SH-SY5Y (cell line): ENCODE results near the gene JADE3.

ENCODE experiments used
- GATA2 ChIP-seq: IDR thresholded peaks from 2 replicates; pipeline ENCODE4 v1.6.1; 2011; ENCODE audit warnings: mild to moderate bottlenecking, low read depth, low read length
- GATA3 ChIP-seq: IDR thresholded peaks from 2 replicates; pipeline ENCODE4 v1.6.1; 2011; ENCODE audit warnings: low read depth, mild to moderate bottlenecking, low read length, moderate library complexity

JADE3 gene

GRCh38 chrX:46912098-46912602 lies at the start of gene JADE3:
JADE3 (plus strand) TSS chrX:46912421; CDS start chrX:46984895, 72,474 bp downstream.
- no peak for TF ChIP-seq GATA2
- no peak for TF ChIP-seq GATA3

DNA sequence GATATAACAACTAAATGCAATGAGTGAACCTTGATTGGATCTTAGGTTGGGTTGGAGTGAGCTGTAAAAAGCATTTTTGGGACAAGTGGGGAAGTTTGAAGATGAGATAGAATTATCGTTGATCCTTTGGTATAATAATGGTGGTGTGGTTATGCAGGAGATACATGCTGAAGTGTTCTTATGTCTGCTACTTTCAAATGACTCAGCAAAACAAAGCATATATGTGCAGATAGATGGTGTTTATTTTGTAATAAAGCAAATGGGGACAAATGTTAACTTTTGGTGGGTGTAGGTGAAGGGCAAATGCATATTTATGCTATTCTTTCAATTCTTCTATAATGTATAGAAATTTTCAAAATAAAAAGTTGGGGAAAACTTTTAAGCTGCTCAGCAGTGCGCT lies 49.1 kb upstream of the JADE3 start:
- TF ChIP-seq GATA2: no peak
- TF ChIP-seq GATA3: no peak

- TF ChIP-seq GATA3 (no peak), GATA2 (no peak)
Observed at GRCh38 chrX:46864606-46865005, 47.6 kb upstream of the JADE3 start.

DNA sequence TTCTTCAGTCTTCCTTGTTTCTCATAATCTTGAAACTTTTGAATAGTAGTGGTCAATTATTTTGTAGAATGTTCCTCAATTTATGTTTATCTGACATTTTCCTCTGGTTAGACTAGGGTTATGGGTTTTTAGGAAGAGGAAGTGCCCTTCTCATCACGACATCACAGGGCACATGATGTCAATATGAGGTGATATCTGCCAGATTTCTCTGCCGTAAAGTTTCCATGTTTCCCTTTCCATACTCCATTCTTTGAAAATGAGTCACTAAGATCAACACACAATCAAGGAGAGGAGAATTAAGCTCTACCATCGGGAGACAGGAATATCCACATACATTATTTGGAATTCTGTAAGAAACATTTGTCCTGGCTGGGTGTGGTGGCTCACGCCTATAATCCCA lies 46.9 kb upstream of the JADE3 start:
- TF ChIP-seq GATA2: no peak
- TF ChIP-seq GATA3: no peak

DNA sequence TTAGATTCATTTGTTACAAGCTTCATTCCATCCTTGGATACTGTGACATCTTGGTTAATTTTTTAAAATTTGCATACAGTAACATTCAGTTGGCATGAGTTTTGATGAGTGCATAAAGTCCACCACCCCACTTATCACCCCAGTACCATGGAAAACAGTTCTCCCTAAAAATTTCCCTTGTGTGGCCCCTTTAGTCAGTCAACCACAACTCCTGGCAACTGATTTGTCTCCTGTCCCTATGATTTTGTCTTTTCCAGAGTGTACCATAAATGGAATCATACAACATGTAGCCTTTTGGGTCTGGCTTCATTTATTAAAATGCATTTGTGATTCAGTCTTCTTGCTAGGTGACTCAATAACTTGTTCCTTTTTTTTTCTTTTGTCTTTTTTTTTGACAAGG lies 45.5 kb upstream of the JADE3 start:
- no peak for TF ChIP-seq GATA3
- TF ChIP-seq GATA2: no peak

DNA sequence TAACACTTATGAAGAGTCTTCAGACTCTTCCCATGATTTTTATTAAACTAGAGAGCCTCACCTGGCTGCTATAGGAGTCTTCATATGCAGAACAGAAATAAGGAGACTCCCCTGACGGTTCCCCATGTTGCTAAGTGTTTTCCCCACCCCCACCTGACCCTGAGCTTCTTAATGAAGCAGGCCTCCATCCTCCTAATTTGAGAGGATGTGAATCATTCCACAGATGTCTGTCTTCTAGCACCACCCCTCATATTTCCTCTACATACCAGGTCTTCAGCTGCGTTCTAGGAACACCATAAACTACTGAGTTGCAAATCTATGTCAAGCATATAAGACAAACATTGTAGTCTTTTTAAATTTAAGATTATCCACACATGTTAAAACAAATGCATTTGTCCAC lies 38.5 kb upstream of the JADE3 start:
- TF ChIP-seq GATA3 (no peak), GATA2 (no peak)

DNA sequence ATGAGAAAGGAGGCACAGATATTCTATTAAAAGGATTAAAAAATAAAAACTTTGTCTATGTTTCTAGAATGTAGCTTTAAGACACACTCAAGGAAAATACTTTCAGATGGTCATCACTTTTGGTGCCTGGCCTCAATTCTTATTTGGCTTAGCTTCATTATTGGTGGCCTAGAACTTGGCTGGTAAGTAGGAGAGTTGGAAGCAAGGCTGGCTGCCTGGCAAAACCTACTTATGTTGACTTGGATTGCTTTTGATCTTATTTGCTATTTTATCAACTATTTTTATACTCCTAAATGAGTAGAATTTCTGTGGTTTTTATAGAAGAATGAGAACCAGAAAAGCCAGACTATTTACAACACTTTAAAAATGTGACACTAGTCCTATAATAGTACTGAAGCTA lies 35.3 kb upstream of the JADE3 start:
- TF ChIP-seq GATA3 (no peak), GATA2 (no peak)

DNA sequence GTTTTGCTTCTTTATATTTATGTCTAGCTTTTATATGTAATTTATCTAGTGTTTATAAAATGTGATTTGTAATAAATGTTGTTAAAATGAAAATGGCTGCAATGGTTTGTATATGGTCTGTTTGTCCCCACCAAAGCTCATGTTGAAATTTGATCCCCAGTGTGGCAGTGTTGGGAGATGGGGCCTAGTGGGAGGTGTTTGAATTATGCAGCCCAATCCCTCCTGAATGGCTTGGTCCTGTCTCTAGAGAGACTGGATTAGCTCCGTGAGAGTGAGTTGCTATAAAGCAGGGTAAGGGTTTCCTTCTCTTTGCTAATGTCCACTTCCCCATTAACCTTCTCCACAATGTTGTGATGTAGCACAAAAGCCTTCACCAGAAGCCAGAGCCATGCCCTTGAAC lies 30.0 kb upstream of the JADE3 start:
- TF ChIP-seq GATA3: no peak
- no peak for TF ChIP-seq GATA2

DNA sequence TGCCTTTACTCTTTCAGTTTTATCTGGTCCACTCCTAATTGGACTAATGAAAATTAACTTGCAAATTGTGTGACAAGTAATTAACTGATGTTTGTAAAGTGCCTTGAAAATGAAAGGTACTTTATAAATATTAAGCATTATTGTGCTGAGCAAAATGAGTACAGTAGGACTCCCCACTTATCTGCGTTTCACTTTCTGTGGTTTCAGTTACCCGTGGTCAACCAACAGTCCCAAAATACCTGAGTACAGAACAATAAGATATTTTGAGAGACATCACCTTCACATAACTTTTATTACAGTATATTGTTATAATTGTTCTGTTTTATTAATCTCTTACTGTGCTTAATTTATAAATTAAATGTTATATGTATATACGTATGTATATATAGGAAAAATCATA lies 27.4 kb upstream of the JADE3 start:
- TF ChIP-seq GATA3: no peak
- no peak for TF ChIP-seq GATA2

DNA sequence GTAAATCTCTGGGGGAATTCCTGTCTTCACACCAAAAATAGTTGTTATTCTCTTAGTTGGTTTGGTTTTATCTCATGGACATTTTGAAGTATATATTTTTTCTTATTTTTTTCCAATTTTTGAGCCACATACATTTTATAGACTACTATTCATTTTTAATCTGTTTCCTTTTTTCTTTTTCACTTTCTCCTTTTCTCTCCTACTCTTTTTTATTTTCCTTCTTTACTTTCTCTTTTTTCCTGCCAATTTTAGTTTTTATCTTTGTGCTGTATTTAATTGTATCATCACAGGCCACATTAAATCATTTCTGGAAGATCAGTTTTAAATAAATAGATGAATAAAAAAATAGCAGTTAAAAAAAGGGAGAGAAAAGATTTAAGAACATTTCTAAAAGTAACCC lies 14.0 kb upstream of the JADE3 start:
- TF ChIP-seq GATA2: no peak
- TF ChIP-seq GATA3: no peak

- TF ChIP-seq GATA2: peak; percentile 16; the same call in 1 of the 2 replicates
- TF ChIP-seq GATA3: no peak
Observed at GRCh38 chrX:46903458-46904242, 8.6 kb upstream of the JADE3 start.

- TF ChIP-seq GATA2 (no peak), GATA3 (no peak)
Observed at GRCh38 chrX:46904626-46905025, 7.6 kb upstream of the JADE3 start.

- TF ChIP-seq GATA3 (no peak), GATA2 (no peak)
Observed at GRCh38 chrX:46910415-46910814, 1.8 kb upstream of the JADE3 start.

- TF ChIP-seq GATA2 (no peak), GATA3 (no peak)
Observed at GRCh38 chrX:46912603-46913491, 626 bp downstream of the JADE3 start.

DNA sequence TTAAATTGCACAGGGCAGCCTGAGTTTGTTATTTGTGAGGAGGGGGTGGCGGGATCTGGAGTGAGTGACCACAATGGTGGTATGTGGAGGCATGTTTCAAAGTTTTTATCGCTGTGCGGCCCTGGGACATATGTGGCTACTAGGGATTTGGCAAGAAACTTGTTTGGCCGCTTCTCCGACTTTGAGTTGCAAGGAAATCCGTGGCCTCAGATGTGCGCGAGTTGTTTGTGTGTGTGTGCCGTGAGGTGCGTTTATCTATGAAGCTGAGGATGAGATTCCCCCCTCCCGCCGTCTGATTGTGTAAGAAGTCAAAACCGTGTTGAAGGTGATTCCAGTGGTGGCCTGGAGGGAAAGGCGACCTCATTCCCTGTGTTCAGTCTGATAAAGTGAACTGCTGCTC lies 1.4 kb downstream of the JADE3 start:
- TF ChIP-seq GATA2 (no peak), GATA3 (no peak)

DNA sequence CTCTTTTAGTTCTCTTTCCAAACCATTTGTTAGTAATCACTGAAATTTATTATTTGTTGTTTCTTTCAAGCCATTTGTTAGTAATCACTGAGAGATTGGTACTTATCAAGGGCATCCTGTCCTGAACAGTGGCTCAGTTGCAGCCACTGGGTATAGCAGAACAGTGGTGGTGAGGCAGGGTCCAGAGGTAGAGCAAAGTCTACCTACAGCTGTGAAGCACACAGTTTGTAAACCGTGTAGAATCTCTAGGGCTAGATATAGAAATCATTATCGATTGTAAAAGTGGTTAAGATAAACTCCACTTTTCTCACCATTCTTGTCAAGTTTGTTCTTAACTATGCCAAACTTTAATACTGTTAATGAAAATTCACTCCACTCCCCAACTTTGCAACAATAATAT lies 4.1 kb downstream of the JADE3 start:
- TF ChIP-seq GATA2 (no peak), GATA3 (no peak)
